Colonic mucosa (tissue), 4 donors: ENCODE measurements around the gene GARS1. TPM values are rescaled to one million over a fixed set of nuclear protein-coding genes. Genes with fewer than 3 reads are reported as not detected.
A peak's percentile ranks its signal among the peaks of the same experiment; 100 is the strongest.

Experiments
- DNase-seq: peaks from one replicate; pipeline ENCODE4 v3.0.0-alpha.2; 2020
- H3K27ac ChIP-seq: fragments of 200-600 bp; one replicate; pipeline ENCODE4 v1.8.0; 2021
- H3K27me3 ChIP-seq: fragments of 200-600 bp; one replicate; pipeline ENCODE4 v1.8.0; 2021
- H3K36me3 ChIP-seq: fragments of 200-600 bp; one replicate; pipeline ENCODE4 v1.8.0; 2021
- H3K4me1 ChIP-seq: fragments of 200-600 bp; one replicate; pipeline ENCODE4 v1.8.0; 2021; ENCODE audit warnings: mild to moderate bottlenecking
- H3K4me3 ChIP-seq: fragments of 200-600 bp; one replicate; pipeline ENCODE4 v1.8.0; 2021
- H3K9ac ChIP-seq, 2 donors: one replicate each; pipeline ENCODE4 v1.7.0; 2013; ENCODE audit warnings: control low read depth in 2 of 2, low read depth in 2 of 2, low read length in 2 of 2
- H3K9me3 ChIP-seq: fragments of 200-600 bp; one replicate; pipeline ENCODE4 v1.8.0; 2021
- intact Hi-C: fragments of 100-400 bp; cut with DNase I; formaldehyde crosslinking; loops from one replicate; pipeline ENCODE4 v1.14.1; 2022
- total RNA-seq, 2 donors: library from RNA; stranded (reverse); fragmentation: NEBNext Ultra II Directional in 1 of 2; extraction: Animal tissue kit (Norgen Biotek cat#: 25700) in 1 of 2; gene quantifications; one replicate each; pipeline ENCODE4 v1.2.1, GENCODE V29; 2021
- TF ChIP-seq, protein P1 (sequence below): fragments of 200-600 bp; IDR thresholded peaks from one replicate; pipeline ENCODE4 v1.8.0; 2022; ENCODE audit warnings: antibody characterized with exemption, mild to moderate bottlenecking
- donor health status: healthy.
- donor health status: DM: no; HTN: no; CAD: no.
- donor health status: DM: no; HTN: no; CAD: no.

The GARS1 gene
- total RNA-seq, 2 donors from 2014 or later: 90.9 to 144 TPM

DNA sequence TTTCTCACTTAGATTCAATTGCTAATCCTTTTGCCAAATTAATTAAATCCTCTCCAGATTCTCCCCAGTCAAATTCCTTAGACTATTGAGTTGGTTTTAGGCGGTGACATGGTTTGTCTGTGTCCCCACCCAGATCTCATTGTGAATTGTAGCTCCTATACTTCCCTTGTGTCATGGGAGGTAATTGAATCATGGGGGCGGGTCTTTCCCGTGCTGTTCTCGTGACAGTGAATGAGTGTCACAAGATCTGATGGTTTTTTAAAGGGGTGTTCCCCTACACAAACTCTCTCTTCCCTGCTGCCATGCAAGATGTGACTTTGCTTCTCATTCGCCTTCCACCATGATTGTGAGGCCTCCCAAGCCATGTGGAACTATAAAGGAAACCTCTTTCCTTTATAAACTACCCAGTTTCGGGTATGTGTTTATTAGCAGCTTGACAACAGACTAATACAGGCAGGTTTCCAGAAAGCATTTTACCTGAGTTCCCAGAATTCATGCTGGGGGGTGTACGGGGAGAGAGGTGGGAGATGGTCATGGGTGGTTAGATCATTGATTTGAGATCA is 44.7 kb upstream of the GARS1 start:
- intact Hi-C loops: loop anchor here (5.0 kb wide), 1 partner anchor 38 kb away; no protein-coding TSS in a partner anchor
- peaks cover 3% of the 10 kb centered on the region for H3K4me1 ChIP-seq
- H3K9me3 ChIP-seq: no peaks in the 10 kb centered on the region
- no peak overlapping the region for H3K9ac ChIP-seq
- H3K36me3 ChIP-seq: no peaks in the 10 kb centered on the region
- H3K27me3 ChIP-seq: no peaks in the 10 kb centered on the region
- H3K4me3 ChIP-seq: no peak overlapping the region
- TF ChIP-seq, protein P1, sequence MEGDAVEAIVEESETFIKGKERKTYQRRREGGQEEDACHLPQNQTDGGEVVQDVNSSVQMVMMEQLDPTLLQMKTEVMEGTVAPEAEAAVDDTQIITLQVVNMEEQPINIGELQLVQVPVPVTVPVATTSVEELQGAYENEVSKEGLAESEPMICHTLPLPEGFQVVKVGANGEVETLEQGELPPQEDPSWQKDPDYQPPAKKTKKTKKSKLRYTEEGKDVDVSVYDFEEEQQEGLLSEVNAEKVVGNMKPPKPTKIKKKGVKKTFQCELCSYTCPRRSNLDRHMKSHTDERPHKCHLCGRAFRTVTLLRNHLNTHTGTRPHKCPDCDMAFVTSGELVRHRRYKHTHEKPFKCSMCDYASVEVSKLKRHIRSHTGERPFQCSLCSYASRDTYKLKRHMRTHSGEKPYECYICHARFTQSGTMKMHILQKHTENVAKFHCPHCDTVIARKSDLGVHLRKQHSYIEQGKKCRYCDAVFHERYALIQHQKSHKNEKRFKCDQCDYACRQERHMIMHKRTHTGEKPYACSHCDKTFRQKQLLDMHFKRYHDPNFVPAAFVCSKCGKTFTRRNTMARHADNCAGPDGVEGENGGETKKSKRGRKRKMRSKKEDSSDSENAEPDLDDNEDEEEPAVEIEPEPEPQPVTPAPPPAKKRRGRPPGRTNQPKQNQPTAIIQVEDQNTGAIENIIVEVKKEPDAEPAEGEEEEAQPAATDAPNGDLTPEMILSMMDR: no peak
- DNase-seq: no peak
- peak overlapping the region; percentile 62 for H3K27ac ChIP-seq

DNA sequence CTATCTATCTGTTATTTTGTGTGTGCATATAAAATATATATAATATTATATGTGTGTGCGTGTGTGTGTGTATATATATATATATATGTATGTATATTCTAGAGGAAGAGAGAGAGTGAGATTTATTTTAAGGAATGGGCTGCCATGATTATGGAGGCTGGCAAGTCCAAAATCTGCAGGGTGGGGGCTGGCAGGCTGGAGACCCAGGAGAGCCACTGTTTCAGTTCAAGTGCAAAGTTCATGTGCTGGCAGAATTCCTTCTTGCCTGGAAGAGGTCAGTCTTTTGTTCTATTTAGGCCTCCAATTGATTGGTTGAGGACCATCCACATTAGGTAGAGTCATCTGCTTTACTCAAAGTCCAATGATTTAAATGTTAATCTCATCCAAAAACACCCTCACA is 42.3 kb upstream of the GARS1 start:
- TF ChIP-seq, protein P1: no peak
- intact Hi-C loops: no loop called here

DNA sequence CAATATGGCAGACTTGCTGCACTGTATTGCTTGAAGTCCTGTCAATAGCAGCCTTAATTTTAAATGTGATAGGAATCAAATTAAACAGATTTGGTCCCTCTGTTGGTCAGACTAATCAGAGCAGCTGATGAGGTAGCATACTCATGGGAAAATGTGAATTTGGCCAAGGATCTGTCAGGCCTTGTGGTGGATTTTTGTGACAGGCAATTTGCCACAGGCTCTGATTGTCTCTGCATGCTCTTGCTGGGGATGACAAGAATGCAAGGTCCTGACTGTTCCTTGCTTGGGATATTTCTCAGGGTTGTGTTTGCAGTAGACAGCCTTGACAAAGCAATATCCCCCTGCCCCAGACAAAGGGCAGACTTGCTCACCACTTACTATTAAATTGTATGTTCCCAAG is 41.5 kb upstream of the GARS1 start:
- TF ChIP-seq, protein P1: no peak
- Histone ChIP-seq H3K27me3 (no peaks in the 10 kb centered on the region), H3K36me3 (no peaks in the 10 kb centered on the region), H3K9me3 (no peaks in the 10 kb centered on the region), H3K4me1 (peaks cover 3% of the 10 kb centered on the region), H3K9ac (no peak overlapping the region), H3K4me3 (no peak overlapping the region), H3K27ac (no peak overlapping the region)
- no peak for DNase-seq
- intact Hi-C loops: no loop called here

More for the DNA sequence above, 42.3 kb upstream of the GARS1 start:
- Histone ChIP-seq H3K9ac (no peak overlapping the region), H3K27ac (no peak overlapping the region), H3K4me1 (peaks cover 3% of the 10 kb centered on the region), H3K4me3 (no peak overlapping the region), H3K36me3 (no peaks in the 10 kb centered on the region), H3K27me3 (no peaks in the 10 kb centered on the region), H3K9me3 (no peaks in the 10 kb centered on the region)
- DNase-seq: no peak

DNA sequence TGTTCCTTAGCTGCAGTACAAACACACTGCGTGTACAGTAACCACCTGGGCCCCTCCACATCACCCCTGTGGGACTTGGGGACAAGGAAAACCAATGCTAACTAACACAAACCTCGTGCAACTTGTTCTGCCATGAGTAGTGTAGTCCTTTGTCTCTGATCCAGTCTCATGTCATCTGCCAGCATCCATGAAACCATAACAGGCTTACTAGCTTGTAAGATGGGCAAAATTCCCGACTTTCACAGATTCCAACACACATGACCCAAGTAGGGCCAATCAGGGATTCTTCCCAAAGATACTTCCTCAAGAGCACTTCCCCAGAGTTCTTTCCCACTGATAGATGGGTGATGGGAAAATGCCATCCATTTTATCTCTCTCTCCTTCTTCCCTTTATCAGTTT is 41.1 kb upstream of the GARS1 start:
- no peak overlapping the region for H3K9ac ChIP-seq
- TF ChIP-seq, protein P1: no peak
- DNase-seq: no peak
- H3K4me1 ChIP-seq: peaks cover 3% of the 10 kb centered on the region
- H3K4me3 ChIP-seq: no peak overlapping the region
- H3K27me3 ChIP-seq: no peaks in the 10 kb centered on the region
- intact Hi-C loops: no loop called here
- H3K27ac ChIP-seq: no peak overlapping the region
- H3K36me3 ChIP-seq: no peaks in the 10 kb centered on the region
- H3K9me3 ChIP-seq: no peaks in the 10 kb centered on the region

DNA sequence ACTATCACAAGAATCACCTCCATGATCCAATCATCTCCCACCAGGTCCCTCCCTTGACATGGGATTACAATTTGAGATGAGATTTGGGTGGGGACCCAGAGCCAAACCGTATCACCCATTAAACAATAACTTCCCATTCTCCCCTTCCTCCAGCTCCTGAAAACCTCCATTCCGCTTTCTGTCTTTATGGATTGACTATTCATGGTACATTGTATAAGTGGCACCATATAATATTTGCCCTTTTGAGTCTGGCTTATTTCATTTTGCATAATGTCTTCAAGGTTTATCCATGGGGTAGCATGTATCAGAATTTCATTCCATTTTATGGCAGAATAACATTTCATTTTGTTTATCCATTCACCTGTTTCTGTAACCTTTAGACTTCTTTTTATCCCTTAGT is 39.2 kb upstream of the GARS1 start:
- Histone ChIP-seq H3K4me3 (no peak overlapping the region), H3K27ac (no peak overlapping the region), H3K9ac (no peak overlapping the region), H3K9me3 (no peaks in the 10 kb centered on the region), H3K4me1 (no peaks in the 10 kb centered on the region), H3K36me3 (no peaks in the 10 kb centered on the region), H3K27me3 (no peaks in the 10 kb centered on the region)
- TF ChIP-seq, protein P1: no peak
- intact Hi-C loops: no loop called here
- no peak for DNase-seq
